Measurements from ENCODE around the gene MASTL. TPM values are rescaled to one million over a fixed set of nuclear protein-coding genes. Genes with fewer than 3 reads are reported as not detected.

Gene MASTL
- total and polyA plus RNA-seq, 2 experiments from 2014 or later: 4.8 to 11.1 TPM

GRCh38 chr10:27230022-27230421, 74.9 kb downstream of the MASTL start:
- no peaks in the 10 kb centered on the region for H3K9me3 ChIP-seq (ENCODE audit: low read depth)
- H3K27ac ChIP-seq: no peak overlapping the region
- 94% methylated on average over 1 of the region's 1 CpG for WGBS (ENCODE audit: low lambda C conversion rate, missing lambda C conversion rate)
- TF ChIP-seq, protein P1, sequence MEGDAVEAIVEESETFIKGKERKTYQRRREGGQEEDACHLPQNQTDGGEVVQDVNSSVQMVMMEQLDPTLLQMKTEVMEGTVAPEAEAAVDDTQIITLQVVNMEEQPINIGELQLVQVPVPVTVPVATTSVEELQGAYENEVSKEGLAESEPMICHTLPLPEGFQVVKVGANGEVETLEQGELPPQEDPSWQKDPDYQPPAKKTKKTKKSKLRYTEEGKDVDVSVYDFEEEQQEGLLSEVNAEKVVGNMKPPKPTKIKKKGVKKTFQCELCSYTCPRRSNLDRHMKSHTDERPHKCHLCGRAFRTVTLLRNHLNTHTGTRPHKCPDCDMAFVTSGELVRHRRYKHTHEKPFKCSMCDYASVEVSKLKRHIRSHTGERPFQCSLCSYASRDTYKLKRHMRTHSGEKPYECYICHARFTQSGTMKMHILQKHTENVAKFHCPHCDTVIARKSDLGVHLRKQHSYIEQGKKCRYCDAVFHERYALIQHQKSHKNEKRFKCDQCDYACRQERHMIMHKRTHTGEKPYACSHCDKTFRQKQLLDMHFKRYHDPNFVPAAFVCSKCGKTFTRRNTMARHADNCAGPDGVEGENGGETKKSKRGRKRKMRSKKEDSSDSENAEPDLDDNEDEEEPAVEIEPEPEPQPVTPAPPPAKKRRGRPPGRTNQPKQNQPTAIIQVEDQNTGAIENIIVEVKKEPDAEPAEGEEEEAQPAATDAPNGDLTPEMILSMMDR (IDR thresholded peaks at IDR 0.05; ENCODE audit: poor library complexity): no peak
- TF ChIP-seq EZH2 (IDR thresholded peaks at IDR 0.05; ENCODE audit: borderline replicate concordance) (no peak), EZH2phosphoT487 (IDR thresholded peaks at IDR 0.05; ENCODE audit: low read depth, severe bottlenecking, unreplicated experiment) (no peak)
- DNase-seq (ENCODE audit: low spot score): no peak
- no peaks in the 10 kb centered on the region for H3K27me3 ChIP-seq
- H3K4me3 ChIP-seq: no peak overlapping the region
- H2AFZ ChIP-seq: no peak overlapping the region
- no peaks in the 10 kb centered on the region for H3K9me2 ChIP-seq (replicated peaks; ENCODE audit: insufficient read depth)
- no peaks in the 10 kb centered on the region for H3K4me1 ChIP-seq (ENCODE audit: insufficient read depth)
- no peak overlapping the region for H3K4me2 ChIP-seq
- no peaks in the 10 kb centered on the region for H4K20me1 ChIP-seq (ENCODE audit: insufficient read depth, poor library complexity, severe bottlenecking)
- H3K36me3 ChIP-seq (replicated peaks; ENCODE audit: insufficient read depth, low read depth): no peaks in the 10 kb centered on the region
- peaks cover 4% of the 10 kb centered on the region for H3K79me2 ChIP-seq

- no peak overlapping the region for H3K27ac ChIP-seq
- no peaks in the 10 kb centered on the region for H3K36me3 ChIP-seq (replicated peaks; ENCODE audit: insufficient read depth, low read depth)
- H4K20me1 ChIP-seq (ENCODE audit: insufficient read depth, poor library complexity, severe bottlenecking): no peaks in the 10 kb centered on the region
- H3K27me3 ChIP-seq: no peaks in the 10 kb centered on the region
- TF ChIP-seq, protein P1 (IDR thresholded peaks at IDR 0.05; ENCODE audit: poor library complexity): no peak
- TF ChIP-seq EZH2 (IDR thresholded peaks at IDR 0.05; ENCODE audit: borderline replicate concordance) (no peak), EZH2phosphoT487 (IDR thresholded peaks at IDR 0.05; ENCODE audit: low read depth, severe bottlenecking, unreplicated experiment) (no peak)
- no peak for DNase-seq (ENCODE audit: low spot score)
- H3K4me1 ChIP-seq (ENCODE audit: insufficient read depth): peaks cover 10% of the 10 kb centered on the region
- no peaks in the 10 kb centered on the region for H3K9me2 ChIP-seq (replicated peaks; ENCODE audit: insufficient read depth)
- WGBS (ENCODE audit: low lambda C conversion rate, missing lambda C conversion rate): 93% methylated on average over 1 of the region's 1 CpG
- H3K9me3 ChIP-seq (ENCODE audit: low read depth): no peaks in the 10 kb centered on the region
- H3K4me2 ChIP-seq: no peak overlapping the region
- no peak overlapping the region for H3K4me3 ChIP-seq
- no peak overlapping the region for H2AFZ ChIP-seq
- peaks cover 48% of the 10 kb centered on the region for H3K79me2 ChIP-seq
These were observed 80.6 kb downstream of the MASTL start for GRCh38 chr10:27235706-27236105.

Small RNAs within 50 kb of the gene (small RNA-seq; reads per million reads assigned to genes)
- gene RNU2-24P (not detected), gene RNU7-12P (not detected)

Other genes starting within 250 kb of the MASTL start
- gene ANKRD26, start 54.9 kb upstream of the MASTL start, total RNA-seq: 8.7 and 9.1 TPM in 2 replicates
- 7.7 and 13.7 TPM in 2 replicates for gene ANKRD26, start 54.9 kb upstream of the MASTL start, polyA plus RNA-seq
- 96.9 and 108 TPM in 2 replicates for gene YME1L1, start 968 bp upstream of the MASTL start, total RNA-seq
- 72.4 and 78.7 TPM in 2 replicates for gene YME1L1, start 968 bp upstream of the MASTL start, polyA plus RNA-seq
- gene ACBD5, start 85.4 kb downstream of the MASTL start, total RNA-seq: 29.8 and 30.7 TPM in 2 replicates
- gene ACBD5, start 85.4 kb downstream of the MASTL start, polyA plus RNA-seq: 14.2 and 16.2 TPM in 2 replicates